Transverse colon (tissue), 3 donors: Measurements from ENCODE around the gene GPLD1.

ENCODE experiments used
- POLR2A ChIP-seq: fragments of 450-650 bp; IDR thresholded peaks from one replicate; pipeline ENCODE4 v1.6.1; 2016; ENCODE audit warnings: antibody characterized with exemption, mild to moderate bottlenecking, moderate library complexity
- POLR2AphosphoS5 ChIP-seq, 3 donors: sonication (generic); formaldehyde crosslinking; IDR thresholded peaks; one replicate each; pipeline ENCODE4 v1.6.1; 2016; ENCODE audit warnings: antibody characterized with exemption in 3 of 3

GRCh38 chr6:24490948-24491347, 1.6 kb upstream of the GPLD1 start:
- TF ChIP-seq POLR2A (no peak), POLR2AphosphoS5 (IDR thresholded peaks at IDR 0.05) (no peak)
